Gastrocnemius medialis (tissue), 4 donors: ENCODE data around the gene KLRB1. TPM values are rescaled to one million over a fixed set of nuclear protein-coding genes. Genes with fewer than 3 reads are reported as not detected.

ENCODE experiments used
- ATAC-seq, 2 donors: fragments of 150-250 bp; one replicate each; pipeline ENCODE4 v1.9.1; 2016
- DNase-seq, 2 donors: peaks; one replicate each; pipeline ENCODE4 v3.0.0-alpha.2; 2019
- H3K27ac ChIP-seq, 4 donors: fragments of 200-600 bp; sonication (generic); 1 replicate in 1 of 4; 2 replicates in 3 of 4; pipeline ENCODE4 v1.5.1; 2016 to 2018; ENCODE audit warnings: mild to moderate bottlenecking in 2 of 4, moderate library complexity in 1 of 4
- H3K27me3 ChIP-seq, 3 donors: fragments of 200-600 bp; sonication (generic) in 2 of 3; 1 replicate in 1 of 3; 2 replicates in 2 of 3; pipeline versions ENCODE4 v1.5.1 to v1.6.0; 2016 to 2019; ENCODE audit warnings: mild to moderate bottlenecking in 1 of 3, moderate library complexity in 1 of 3
- H3K36me3 ChIP-seq, 2 donors: fragments of 200-600 bp; sonication (generic) in 1 of 2; one replicate each; pipeline ENCODE4 v1.5.1; 2017 to 2018
- H3K4me1 ChIP-seq, 2 donors: fragments of 200-600 bp; sonication (generic) in 1 of 2; one replicate each; pipeline ENCODE4 v1.5.1; 2016 to 2017; ENCODE audit warnings: mild to moderate bottlenecking in 2 of 2
- H3K4me3 ChIP-seq, 4 donors: fragments of 200-600 bp; sonication (generic) in 3 of 4; 1 replicate in 1 of 4; 2 replicates in 3 of 4; pipeline ENCODE4 v1.5.1; 2016 to 2019; ENCODE audit warnings: mild to moderate bottlenecking in 2 of 4
- H3K9me3 ChIP-seq, 3 donors: fragments of 200-600 bp; sonication (generic) in 2 of 3; 1 replicate in 1 of 3; 2 replicates in 2 of 3; pipeline ENCODE4 v1.5.1; 2016 to 2019
- POLR2A ChIP-seq, 2 donors: fragments of 450-650 bp; IDR thresholded peaks; one replicate each; pipeline ENCODE4 v1.6.1; 2017; ENCODE audit warnings: antibody characterized with exemption in 2 of 2, mild to moderate bottlenecking in 2 of 2, moderate library complexity in 2 of 2
- in situ Hi-C, 4 donors: fragments of 200-750 bp; cut with MboI; loops; one replicate each; pipeline versions ENCODE4 v1.15.0 to v1.8.0; 2017; ENCODE audit warnings: low sequenced_read_pairs in 4 of 4
- intact Hi-C: fragments of 100-400 bp; cut with DNase I; formaldehyde crosslinking; loops from one replicate; pipeline ENCODE4 v1.15.1; 2023; ENCODE audit warnings: low total_unique reads
- total RNA-seq, 4 donors: library from RNA; depleted of rRNA; stranded (reverse); fragments of >200 nt; gene quantifications; one replicate each; pipeline versions ENCODE4 v1.1.0 to v1.2.3, GENCODE V29; 2016
- TF ChIP-seq, protein P1 (sequence below), 5 experiments: fragments of 450-650 bp in 3 of 5; fragments of 200-600 bp in 2 of 5; sonication (generic) in 2 of 5; IDR thresholded peaks in 4 of 5; conservative IDR thresholded peaks in 1 of 5; 1 replicate in 4 of 5; 2 replicates in 1 of 5; pipeline ENCODE4 v1.5.1; 2016 to 2019; ENCODE audit warnings: antibody characterized with exemption in 5 of 5, mild to moderate bottlenecking in 3 of 5, moderate library complexity in 3 of 5

The KLRB1 gene
- total RNA-seq, 4 donors from 2014 or later: 1.0 TPM; not detected in 3

DNA sequence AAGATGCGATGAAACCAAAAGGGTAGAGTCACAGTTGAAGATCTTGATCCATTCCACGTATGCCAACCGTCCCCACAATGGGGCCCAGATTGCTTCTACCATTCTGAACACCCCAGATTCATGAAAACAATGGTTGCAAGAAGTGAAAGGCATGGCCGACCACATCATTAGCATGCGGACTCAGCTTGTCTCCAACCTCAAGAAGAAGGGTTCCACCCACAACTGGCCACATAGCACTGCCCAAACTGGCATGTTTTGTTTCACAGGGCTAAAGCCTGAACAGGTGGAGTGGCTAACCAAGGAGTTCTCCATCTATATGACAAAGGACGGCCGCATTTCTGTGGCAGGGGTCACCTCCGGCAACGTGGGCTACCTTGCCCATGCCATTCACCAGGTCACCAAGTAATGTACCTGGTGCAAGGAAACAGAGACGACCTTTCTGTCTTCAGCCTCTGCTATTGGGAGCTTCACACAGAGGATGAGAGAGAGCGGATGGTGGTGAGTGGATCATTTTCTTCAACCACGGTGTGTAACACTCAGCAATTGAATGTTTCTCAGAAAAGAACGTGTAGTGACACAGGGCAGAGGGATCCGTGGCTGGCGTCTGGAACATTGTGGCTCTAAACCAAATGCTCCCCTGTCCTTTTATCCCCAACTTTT is 35.0 kb upstream of the KLRB1 start:
- no peak for DNase-seq
- peaks cover 6 to 7% of the 10 kb centered on the region in 2 donors for H3K4me1 ChIP-seq
- no peak for ATAC-seq
- no peaks in the 10 kb centered on the region for H3K27me3 ChIP-seq
- no peak for TF ChIP-seq POLR2A (IDR thresholded peaks at IDR 0.05)
- TF ChIP-seq, protein P1, sequence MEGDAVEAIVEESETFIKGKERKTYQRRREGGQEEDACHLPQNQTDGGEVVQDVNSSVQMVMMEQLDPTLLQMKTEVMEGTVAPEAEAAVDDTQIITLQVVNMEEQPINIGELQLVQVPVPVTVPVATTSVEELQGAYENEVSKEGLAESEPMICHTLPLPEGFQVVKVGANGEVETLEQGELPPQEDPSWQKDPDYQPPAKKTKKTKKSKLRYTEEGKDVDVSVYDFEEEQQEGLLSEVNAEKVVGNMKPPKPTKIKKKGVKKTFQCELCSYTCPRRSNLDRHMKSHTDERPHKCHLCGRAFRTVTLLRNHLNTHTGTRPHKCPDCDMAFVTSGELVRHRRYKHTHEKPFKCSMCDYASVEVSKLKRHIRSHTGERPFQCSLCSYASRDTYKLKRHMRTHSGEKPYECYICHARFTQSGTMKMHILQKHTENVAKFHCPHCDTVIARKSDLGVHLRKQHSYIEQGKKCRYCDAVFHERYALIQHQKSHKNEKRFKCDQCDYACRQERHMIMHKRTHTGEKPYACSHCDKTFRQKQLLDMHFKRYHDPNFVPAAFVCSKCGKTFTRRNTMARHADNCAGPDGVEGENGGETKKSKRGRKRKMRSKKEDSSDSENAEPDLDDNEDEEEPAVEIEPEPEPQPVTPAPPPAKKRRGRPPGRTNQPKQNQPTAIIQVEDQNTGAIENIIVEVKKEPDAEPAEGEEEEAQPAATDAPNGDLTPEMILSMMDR (IDR thresholded peaks at IDR 0.05 in 4 of 5, conservative IDR thresholded peaks at IDR 0.05 in 1 of 5): no peak
- intact Hi-C loops: no loop called here
- no peaks in the 10 kb centered on the region for H3K36me3 ChIP-seq
- H3K27ac ChIP-seq: no peak overlapping the region
- no peaks in the 10 kb centered on the region for H3K9me3 ChIP-seq
- no peak overlapping the region for H3K4me3 ChIP-seq
- in situ Hi-C loops: no loop called here

DNA sequence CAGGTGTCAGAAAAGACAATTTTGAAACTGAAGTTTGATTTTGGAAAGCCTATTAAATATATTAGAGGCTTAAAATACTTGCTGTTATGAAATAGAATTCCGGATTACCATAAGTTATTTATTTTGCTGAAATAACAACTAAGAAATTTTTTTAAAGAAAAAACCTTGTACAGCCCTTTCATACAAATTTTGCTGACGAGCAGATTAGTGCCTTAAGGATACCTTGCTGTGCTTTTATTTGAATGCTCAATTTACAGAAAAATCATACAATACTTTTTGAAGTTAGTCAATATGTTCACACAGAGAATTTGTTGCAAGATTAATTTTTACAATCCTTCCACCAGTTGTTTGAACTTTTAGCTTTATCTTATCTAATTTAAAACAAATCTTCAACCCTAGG is 32.3 kb upstream of the KLRB1 start:
- ATAC-seq (no peak), DNase-seq (no peak)
- no peaks in the 10 kb centered on the region for H3K4me1 ChIP-seq
- no peaks in the 10 kb centered on the region for H3K27me3 ChIP-seq
- TF ChIP-seq, protein P1 (IDR thresholded peaks at IDR 0.05 in 4 of 5, conservative IDR thresholded peaks at IDR 0.05 in 1 of 5): no peak
- TF ChIP-seq POLR2A (IDR thresholded peaks at IDR 0.05): no peak
- in situ Hi-C loops: no loop called here
- intact Hi-C loops: no loop called here
- H3K9me3 ChIP-seq: no peaks in the 10 kb centered on the region
- H3K36me3 ChIP-seq: no peaks in the 10 kb centered on the region
- no peak overlapping the region for H3K4me3 ChIP-seq
- H3K27ac ChIP-seq: no peak overlapping the region

DNA sequence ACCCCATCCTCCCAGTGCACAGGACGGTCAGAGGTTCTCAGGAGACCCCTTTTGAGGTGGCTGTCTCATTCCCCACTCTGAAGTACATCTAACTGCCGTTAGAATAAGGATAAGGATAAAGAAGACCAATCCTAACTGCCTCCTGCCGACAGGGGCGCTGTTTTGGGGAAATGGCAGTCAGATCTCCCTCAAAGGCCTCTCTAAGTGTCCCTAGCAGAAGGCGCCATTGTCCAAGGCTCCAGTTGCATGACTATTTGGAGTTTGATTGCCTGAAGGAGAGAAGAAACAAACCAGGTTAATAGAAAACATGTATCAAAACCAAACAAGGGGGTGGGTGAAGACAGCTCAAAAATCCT is 29.1 kb upstream of the KLRB1 start:
- Histone ChIP-seq H3K36me3 (no peaks in the 10 kb centered on the region), H3K9me3 (no peaks in the 10 kb centered on the region), H3K4me1 (no peaks in the 10 kb centered on the region), H3K27me3 (no peaks in the 10 kb centered on the region), H3K4me3 (no peak overlapping the region), H3K27ac (no peak overlapping the region)
- TF ChIP-seq POLR2A (IDR thresholded peaks at IDR 0.05): no peak
- TF ChIP-seq, protein P1 (IDR thresholded peaks at IDR 0.05 in 4 of 5, conservative IDR thresholded peaks at IDR 0.05 in 1 of 5): no peak
- no peak for ATAC-seq
- intact Hi-C loops: loop anchor here (2.0 kb wide), 1 partner anchor 70 kb away; no protein-coding TSS in a partner anchor
- in situ Hi-C loops: loop anchor here in 3 of 4 donors (10.0 kb wide), 1 partner anchor 68 kb away; no protein-coding TSS in a partner anchor
- DNase-seq: no peak

DNA sequence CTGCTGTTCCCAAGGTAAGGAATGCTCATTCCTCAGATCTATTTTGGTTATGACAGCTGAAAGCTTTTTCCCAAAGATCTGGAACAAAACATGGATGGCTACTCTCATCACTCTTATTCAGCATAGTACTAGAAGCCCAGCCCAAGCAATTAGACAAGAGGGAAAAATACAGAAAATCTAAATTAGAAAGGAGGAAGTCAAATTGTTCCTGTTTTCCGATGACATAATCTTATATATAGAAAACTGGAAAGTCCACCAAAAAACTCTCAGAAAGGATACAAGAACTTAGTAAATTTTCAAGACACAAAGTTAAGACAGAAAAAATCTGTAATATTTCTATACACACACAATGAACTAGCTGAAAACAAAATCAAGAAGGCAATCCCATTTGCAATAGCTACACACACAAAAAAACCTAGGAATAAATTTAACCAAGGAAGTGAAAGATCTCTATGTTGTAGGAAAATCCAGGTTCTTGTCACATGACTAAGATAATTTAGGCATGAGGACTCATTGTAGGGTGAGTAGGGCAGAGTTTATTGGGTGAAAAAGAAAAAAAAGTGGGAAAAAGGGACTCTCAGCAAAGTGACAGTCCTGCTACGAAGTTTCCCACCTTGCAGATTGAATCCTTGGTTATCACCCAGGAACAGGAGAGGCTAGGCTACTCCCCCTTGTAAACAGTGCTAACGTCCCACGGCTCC is 28.6 kb upstream of the KLRB1 start:
- H3K27ac ChIP-seq: no peak overlapping the region
- intact Hi-C loops: loop anchor here (2.0 kb wide), 1 partner anchor 71 kb away; no protein-coding TSS in a partner anchor

More for the DNA sequence above, 28.6 kb upstream of the KLRB1 start:
- H3K9me3 ChIP-seq: no peaks in the 10 kb centered on the region
- DNase-seq (no peak), ATAC-seq (no peak)
- H3K36me3 ChIP-seq: no peaks in the 10 kb centered on the region
- H3K27me3 ChIP-seq: no peaks in the 10 kb centered on the region
- no peaks in the 10 kb centered on the region for H3K4me1 ChIP-seq
- in situ Hi-C loops: loop anchor here in 3 of 4 donors (10.0 kb wide), 1 partner anchor 69 kb away; no protein-coding TSS in a partner anchor
- no peak overlapping the region for H3K4me3 ChIP-seq
- TF ChIP-seq, protein P1 (IDR thresholded peaks at IDR 0.05 in 4 of 5, conservative IDR thresholded peaks at IDR 0.05 in 1 of 5): no peak
- TF ChIP-seq POLR2A (IDR thresholded peaks at IDR 0.05): no peak
